HG03354 (cell line): ENCODE results near the gene TTC28.

Source experiments
- ATAC-seq: cut with Tn5 transposase; IDR thresholded peaks from one replicate; pipeline ENCODE4 v1.9.1; 2021; ENCODE audit warnings: mild to moderate bottlenecking; ENCODE audit not compliant: unreplicated experiment, poor library complexity, severe bottlenecking

The TTC28 gene

GRCh38 chr22:28143241-28143865, 536.3 kb downstream of the TTC28 start:
- ATAC-seq = no peak

GRCh38 chr22:28142361-28142961, 537.2 kb downstream of the TTC28 start:
- no peak for ATAC-seq

GRCh38 chr22:28141614-28142013, 538.0 kb downstream of the TTC28 start:
- no peak for ATAC-seq

GRCh38 chr22:28139961-28140360, 539.7 kb downstream of the TTC28 start:
- no peak for ATAC-seq

- no peak for ATAC-seq
These were observed 540.1 kb downstream of the TTC28 start for GRCh38 chr22:28139516-28139915.

GRCh38 chr22:28137036-28137435, 542.6 kb downstream of the TTC28 start:
- ATAC-seq = no peak

- ATAC-seq = no peak
These were observed 547.2 kb downstream of the TTC28 start for GRCh38 chr22:28132466-28132865.

GRCh38 chr22:28129319-28129962, 550.2 kb downstream of the TTC28 start:
- ATAC-seq = no peak

GRCh38 chr22:28128827-28129226, 550.8 kb downstream of the TTC28 start:
- no peak for ATAC-seq

GRCh38 chr22:28125799-28126198, 553.8 kb downstream of the TTC28 start:
- no peak for ATAC-seq

- ATAC-seq = no peak
These were observed 555.5 kb downstream of the TTC28 start for GRCh38 chr22:28123989-28124766.

GRCh38 chr22:28120691-28121592, 558.7 kb downstream of the TTC28 start:
- ATAC-seq = no peak

- ATAC-seq = no peak
These were observed 560.5 kb downstream of the TTC28 start for GRCh38 chr22:28118957-28119631.

- no peak for ATAC-seq
These were observed 563.4 kb downstream of the TTC28 start for GRCh38 chr22:28116219-28116673.

- no peak for ATAC-seq
These were observed 564.2 kb downstream of the TTC28 start for GRCh38 chr22:28115426-28115825.

- no peak for ATAC-seq
These were observed 567.0 kb downstream of the TTC28 start for GRCh38 chr22:28112548-28113043.

GRCh38 chr22:28112190-28112544, 567.5 kb downstream of the TTC28 start:
- no peak for ATAC-seq

GRCh38 chr22:28111501-28112189, 568.0 kb downstream of the TTC28 start:
- ATAC-seq = no peak
